OCI-LY1 (cell line): Measurements from ENCODE around the gene TMEM255A.

Experiments used
- CTCF ChIP-seq: fragments of 200-600 bp; sonication (generic), shearing (Covaris generic); IDR thresholded peaks from 2 replicates; pipeline ENCODE4 v1.5.1; 2017; ENCODE audit warnings: mild to moderate bottlenecking, antibody characterized with exemption, low read length, moderate library complexity, mixed read lengths
- EZH2 ChIP-seq: fragments of 200-600 bp; sonication (generic), shearing (Covaris generic); IDR thresholded peaks from 2 replicates; pipeline ENCODE4 v1.8.0; 2017; ENCODE audit warnings: borderline replicate concordance, mixed run types, mild to moderate bottlenecking, antibody characterized with exemption, low read length, moderate library complexity, mixed read lengths

- TF ChIP-seq CTCF: no peak
- no peak for TF ChIP-seq EZH2
Measured at GRCh38 chrX:120316587-120317283, 5.5 kb upstream of the TMEM255A start.
